Progenitor cell of endocrine pancreas (in vitro differentiated cells): ENCODE data around the gene MGRN1. TPM values are rescaled to one million over a fixed set of nuclear protein-coding genes. Genes with fewer than 3 reads are reported as not detected.

ENCODE experiments used
- DNase-seq: peaks from one replicate; pipeline ENCODE4 v3.0.0; 2021; ENCODE audit warnings: low spot score; ENCODE audit not compliant: unreplicated experiment
- H3K27ac Mint-ChIP-seq: 2 replicates; pipeline ENCODE4 v1.8.0; 2021; ENCODE audit warnings: mild to moderate bottlenecking, moderate library complexity, mixed read lengths
- H3K27me3 Mint-ChIP-seq: 2 replicates; pipeline ENCODE4 v1.8.0; 2021; ENCODE audit warnings: mixed read lengths
- H3K36me3 Mint-ChIP-seq: 2 replicates; pipeline ENCODE4 v1.8.0; 2022; ENCODE audit warnings: mixed read lengths; ENCODE audit not compliant: insufficient read depth
- H3K4me1 Mint-ChIP-seq: 2 replicates; pipeline ENCODE4 v1.8.0; 2021; ENCODE audit warnings: low read depth, mixed read lengths
- H3K4me3 Mint-ChIP-seq: 2 replicates; pipeline ENCODE4 v1.8.0; 2021; ENCODE audit warnings: low read depth, mild to moderate bottlenecking, moderate library complexity, mixed read lengths
- H3K9me3 Mint-ChIP-seq: 2 replicates; pipeline ENCODE4 v1.8.0; 2021; ENCODE audit warnings: low read depth, mixed read lengths
- CTCF ChIP-seq: fragments of 200-600 bp; sonication (generic); IDR thresholded peaks from one replicate; pipeline ENCODE4 v1.5.0; 2021; ENCODE audit warnings: antibody characterized with exemption, mild to moderate bottlenecking; ENCODE audit not compliant: unreplicated experiment
- total RNA-seq: library from RNA; stranded (reverse); gene quantifications from 2 replicates; pipeline ENCODE4 v1.2.1, GENCODE V29; 2021

Gene MGRN1
- total RNA-seq, 1 donor from 2014 or later = 104 TPM

GRCh38 chr16:4604401-4604800, 20.2 kb upstream of the MGRN1 start:
- Mint-ChIP-seq H3K27me3 (peaks cover 3% of the 10 kb centered on the region), H3K4me1 (no peaks in the 10 kb centered on the region), H3K9me3 (no peaks in the 10 kb centered on the region), H3K4me3 (no peak overlapping the region), H3K27ac (no peak overlapping the region), H3K36me3 (no peaks in the 10 kb centered on the region)
- no peak for DNase-seq
- TF ChIP-seq CTCF = no peak

- Mint-ChIP-seq H3K9me3 (no peaks in the 10 kb centered on the region), H3K27ac (no peak overlapping the region), H3K4me1 (no peaks in the 10 kb centered on the region), H3K27me3 (peaks cover 3% of the 10 kb centered on the region), H3K4me3 (no peak overlapping the region), H3K36me3 (no peaks in the 10 kb centered on the region)
- TF ChIP-seq CTCF = no peak
- DNase-seq = no peak
These were observed 18.3 kb upstream of the MGRN1 start for GRCh38 chr16:4606354-4606753.

GRCh38 chr16:4607841-4608703, 16.6 kb upstream of the MGRN1 start:
- H3K27me3 Mint-ChIP-seq = no peaks in the 10 kb centered on the region
- TF ChIP-seq CTCF = no peak
- H3K4me3 Mint-ChIP-seq = no peak overlapping the region
- no peaks in the 10 kb centered on the region for H3K36me3 Mint-ChIP-seq
- peaks cover 3% of the 10 kb centered on the region for H3K4me1 Mint-ChIP-seq
- H3K27ac Mint-ChIP-seq = peak overlapping the region; percentile 64
- no peaks in the 10 kb centered on the region for H3K9me3 Mint-ChIP-seq
- no peak for DNase-seq

- TF ChIP-seq CTCF = no peak
- Mint-ChIP-seq H3K4me3 (no peak overlapping the region), H3K4me1 (peaks cover 7% of the 10 kb centered on the region), H3K9me3 (no peaks in the 10 kb centered on the region), H3K36me3 (no peaks in the 10 kb centered on the region), H3K27me3 (no peaks in the 10 kb centered on the region), H3K27ac (peak overlapping the region; percentile 64)
- DNase-seq = no peak
These were observed 16.0 kb upstream of the MGRN1 start for GRCh38 chr16:4608704-4608980.

GRCh38 chr16:4609200-4610010, 15.2 kb upstream of the MGRN1 start:
- DNase-seq = no peak
- H3K4me1 Mint-ChIP-seq = peaks cover 7% of the 10 kb centered on the region
- no peaks in the 10 kb centered on the region for H3K27me3 Mint-ChIP-seq
- no peaks in the 10 kb centered on the region for H3K9me3 Mint-ChIP-seq
- no peak for TF ChIP-seq CTCF
- no peak overlapping the region for H3K4me3 Mint-ChIP-seq
- no peak overlapping the region for H3K27ac Mint-ChIP-seq
- no peaks in the 10 kb centered on the region for H3K36me3 Mint-ChIP-seq
